HG03060 (cell line): ENCODE measurements around the gene APRT.

Source experiments
- ATAC-seq: cut with Tn5 transposase; IDR thresholded peaks from one replicate; pipeline ENCODE4 v1.9.1; 2021; ENCODE audit warnings: low read depth, moderate number of reproducible peaks; ENCODE audit not compliant: unreplicated experiment

Gene APRT

DNA sequence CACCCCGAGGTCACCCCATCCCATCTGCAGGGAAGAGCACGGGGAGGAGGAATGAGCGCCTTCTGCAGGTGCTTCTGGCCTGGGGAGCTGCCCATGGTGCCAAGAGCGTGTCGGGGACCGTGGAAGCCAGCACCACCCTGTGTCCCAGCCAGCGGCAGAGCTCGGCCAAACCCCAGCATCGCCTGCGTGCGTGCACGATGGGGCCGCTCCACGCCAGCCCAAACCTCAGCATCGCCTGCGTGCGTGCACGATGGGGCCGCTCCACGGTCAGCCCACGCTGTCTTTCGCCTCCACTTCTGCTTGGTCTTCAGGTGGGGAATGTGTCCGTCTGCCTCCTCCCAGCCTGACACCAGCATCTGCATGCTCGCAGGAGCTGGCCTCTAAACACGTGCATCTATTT, 31.1 kb upstream of the APRT start:
- ATAC-seq, result no peak

- no peak for ATAC-seq
Observed at GRCh38 chr16:88842308-88842756, 30.6 kb upstream of the APRT start.

- ATAC-seq, result no peak
Observed at GRCh38 chr16:88841521-88842307, 30.0 kb upstream of the APRT start.

DNA sequence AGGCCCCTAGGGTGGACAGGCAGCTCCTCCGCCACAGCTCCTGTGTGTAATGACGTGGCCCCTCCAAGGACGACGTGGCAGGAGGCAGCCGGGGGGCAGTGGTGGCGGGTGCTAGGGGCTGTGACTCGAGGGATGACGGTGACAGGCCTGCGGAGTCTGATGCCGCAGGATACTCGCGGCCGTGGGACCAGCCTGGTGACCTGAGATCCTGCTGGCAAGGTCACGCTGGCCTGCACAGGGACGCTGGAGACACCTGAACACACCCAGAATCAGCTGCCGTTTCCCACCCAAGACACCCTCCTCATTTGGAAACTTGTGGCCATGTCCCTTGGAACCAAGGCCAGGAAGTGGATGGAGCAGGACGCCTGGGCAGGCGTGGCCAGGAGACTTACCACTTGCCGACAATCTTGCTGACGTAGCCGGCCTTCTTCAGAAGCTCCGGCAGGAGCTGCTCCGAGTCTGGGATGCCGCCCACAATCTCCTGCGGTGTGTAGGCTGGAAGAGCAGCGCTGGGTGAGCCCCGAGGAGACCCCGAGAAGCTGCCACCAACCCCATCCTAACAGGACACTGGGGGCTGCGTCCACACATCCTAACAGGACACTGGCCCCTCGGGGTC, 29.0 kb upstream of the APRT start:
- ATAC-seq, result no peak

DNA sequence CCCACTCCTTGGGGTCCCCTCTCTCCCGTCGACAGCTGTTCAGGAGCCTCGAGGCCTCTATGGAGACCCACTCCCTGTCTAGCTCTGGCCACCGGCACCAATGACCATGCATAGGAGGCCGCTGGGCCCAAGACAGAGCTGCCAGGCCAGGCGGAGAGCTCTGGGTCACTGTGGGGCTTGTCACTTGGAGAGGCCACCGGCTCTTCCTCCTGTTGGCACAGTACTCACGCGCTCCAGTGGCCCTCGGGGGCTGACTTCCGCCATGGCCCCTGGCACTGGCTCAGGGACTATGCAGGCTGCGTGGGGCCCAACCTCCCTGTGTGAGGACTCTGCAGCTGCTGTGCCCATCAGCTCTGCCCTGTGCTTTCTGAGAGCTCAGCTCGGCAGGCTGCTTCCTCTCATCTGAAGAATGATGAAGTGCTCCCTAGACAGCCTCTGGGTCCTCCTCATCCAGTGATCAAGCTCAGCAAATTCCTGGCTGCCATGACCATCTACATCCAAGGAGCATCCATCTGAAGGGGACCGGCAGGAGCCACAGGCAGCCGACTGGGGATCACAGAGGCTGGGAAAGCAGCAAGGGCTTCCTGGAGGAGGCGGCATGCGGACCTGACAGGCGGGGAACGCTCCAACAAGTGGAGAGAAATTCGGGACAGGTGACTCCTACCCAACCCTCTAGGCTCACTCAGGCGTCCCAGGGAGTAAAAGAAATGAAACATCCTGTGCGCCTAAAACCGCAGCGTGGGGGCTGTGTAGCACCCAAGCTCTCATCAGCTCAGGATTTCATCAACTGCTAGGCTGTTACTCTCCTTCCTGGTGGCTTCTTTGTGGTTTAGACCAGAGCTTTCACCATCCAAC, 28.2 kb upstream of the APRT start:
- no peak for ATAC-seq

- ATAC-seq, result no peak
Observed at GRCh38 chr16:88839026-88839529, 27.4 kb upstream of the APRT start.

GRCh38 chr16:88838566-88838965, 26.8 kb upstream of the APRT start:
- ATAC-seq, result no peak

DNA sequence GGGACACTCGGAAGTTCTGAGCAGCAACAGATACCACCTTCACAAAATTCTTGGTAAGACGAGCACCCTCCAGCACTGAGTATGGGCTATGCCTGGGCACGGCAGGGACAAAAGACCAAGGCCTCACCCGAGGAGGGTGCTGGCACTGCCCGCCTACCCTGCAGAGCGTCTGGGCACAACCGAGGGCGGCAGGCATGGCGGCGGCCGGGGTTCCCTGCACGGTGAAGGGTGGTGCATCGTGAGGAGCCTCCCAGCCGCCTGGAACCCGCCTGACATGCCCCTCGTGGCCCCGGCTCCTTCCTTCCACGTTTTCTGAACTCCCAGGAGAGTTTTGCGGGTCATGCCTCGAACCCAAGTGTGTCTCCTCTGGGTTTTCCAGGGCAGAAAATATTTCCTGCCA, 26.1 kb upstream of the APRT start:
- no peak for ATAC-seq

- ATAC-seq, result no peak
Observed at GRCh38 chr16:88836791-88837190, 25.1 kb upstream of the APRT start.

- ATAC-seq, result no peak
Observed at GRCh38 chr16:88835818-88836217, 24.1 kb upstream of the APRT start.

DNA sequence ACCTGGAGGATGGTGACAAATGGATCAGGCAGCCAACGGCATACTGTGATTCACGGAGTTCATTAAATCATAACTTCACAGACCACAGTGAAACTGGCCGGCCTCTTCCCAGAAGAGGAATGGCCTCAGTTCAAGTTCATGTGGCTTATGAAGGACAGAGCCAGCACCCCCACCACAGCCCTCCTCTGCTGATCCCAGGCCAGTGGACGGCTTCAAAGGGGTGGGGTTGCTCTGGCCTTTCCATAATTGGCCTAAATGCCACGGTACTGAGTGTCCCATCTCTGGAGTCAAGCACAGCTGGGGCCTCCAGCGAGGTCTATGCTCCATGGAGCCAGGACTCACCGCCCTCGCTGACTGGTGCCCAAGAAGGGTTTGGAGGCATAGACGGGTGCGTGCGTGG, 23.7 kb upstream of the APRT start:
- ATAC-seq, result no peak

DNA sequence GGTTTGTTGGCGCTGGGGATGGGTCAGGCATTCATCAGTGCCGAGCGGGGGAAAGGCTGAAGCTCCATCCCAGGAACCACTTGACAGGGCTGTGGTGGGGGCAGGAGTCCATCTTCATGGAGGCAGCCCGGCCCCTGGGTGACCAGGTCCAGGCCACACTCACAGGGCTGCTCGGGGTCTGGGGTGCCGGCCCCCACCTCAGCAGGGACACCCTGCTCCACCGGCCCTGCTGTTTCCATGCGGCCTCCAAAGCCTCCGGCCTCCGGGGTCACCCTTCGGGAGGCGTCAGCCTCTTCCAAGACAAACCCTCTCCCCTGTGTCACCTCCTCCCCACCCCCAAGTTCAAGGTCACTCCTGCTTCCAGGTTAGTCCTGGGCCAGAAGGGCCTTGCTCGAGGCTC, 22.9 kb upstream of the APRT start:
- ATAC-seq, result no peak

DNA sequence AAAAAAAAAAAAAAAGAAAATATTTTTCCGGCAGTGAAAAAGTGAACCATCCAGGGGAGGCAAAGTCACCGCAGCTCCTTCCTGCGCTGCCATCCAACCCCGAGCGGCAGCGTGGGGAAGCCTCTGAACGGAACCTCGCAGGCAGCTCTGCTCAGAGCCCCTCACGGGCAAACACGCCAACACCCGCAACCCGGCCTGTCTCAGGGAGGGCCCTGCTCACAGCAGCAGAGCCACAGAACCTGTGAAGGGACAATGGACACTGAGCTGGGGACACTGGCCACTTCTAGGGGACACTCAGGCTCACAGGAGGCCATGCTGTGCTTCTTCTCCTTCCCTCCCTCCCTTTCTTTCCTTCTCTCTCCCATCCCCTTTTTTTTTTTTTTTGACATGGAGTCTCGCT, 21.4 kb upstream of the APRT start:
- ATAC-seq, result no peak

DNA sequence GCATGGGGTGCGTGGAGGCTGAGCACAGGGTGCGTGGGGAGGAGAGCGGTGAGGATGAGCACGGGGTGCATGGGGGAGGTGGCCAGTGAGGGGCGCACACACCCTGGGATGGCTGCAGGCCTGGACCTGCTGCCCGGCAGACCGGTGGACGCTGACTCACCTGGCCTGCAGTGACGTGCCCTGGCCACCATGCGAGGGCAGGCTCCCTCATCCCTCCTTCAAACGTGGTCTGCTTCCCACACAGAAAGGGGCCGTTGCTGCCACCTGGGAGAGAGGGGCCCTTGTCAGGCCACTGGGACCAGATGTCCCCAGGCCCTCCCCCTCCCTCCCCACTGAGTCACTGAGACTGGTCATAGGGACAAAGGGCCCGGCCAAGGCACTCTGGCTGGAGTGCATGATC, 20.1 kb upstream of the APRT start:
- no peak for ATAC-seq

DNA sequence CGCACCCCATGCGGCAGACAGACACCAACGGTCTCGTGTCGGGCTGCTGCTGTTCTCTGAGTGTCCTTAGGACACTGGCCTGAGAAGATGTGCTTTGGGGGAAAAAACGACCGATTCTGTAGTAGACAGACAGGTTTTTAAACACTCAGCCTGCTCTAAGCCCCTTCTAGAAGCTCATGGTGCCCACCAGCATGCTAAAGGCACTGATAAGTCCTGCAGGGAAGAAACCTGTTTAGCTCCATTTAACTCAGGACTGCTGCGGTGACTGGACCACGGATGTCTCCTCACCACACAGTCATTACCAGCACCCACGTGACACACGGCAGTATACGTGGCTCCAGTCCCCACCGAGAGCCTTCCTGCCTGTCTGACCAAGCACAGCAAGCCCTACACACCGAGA, 19.1 kb upstream of the APRT start:
- ATAC-seq, result no peak

GRCh38 chr16:88830258-88830657, 18.5 kb upstream of the APRT start:
- ATAC-seq, result no peak

DNA sequence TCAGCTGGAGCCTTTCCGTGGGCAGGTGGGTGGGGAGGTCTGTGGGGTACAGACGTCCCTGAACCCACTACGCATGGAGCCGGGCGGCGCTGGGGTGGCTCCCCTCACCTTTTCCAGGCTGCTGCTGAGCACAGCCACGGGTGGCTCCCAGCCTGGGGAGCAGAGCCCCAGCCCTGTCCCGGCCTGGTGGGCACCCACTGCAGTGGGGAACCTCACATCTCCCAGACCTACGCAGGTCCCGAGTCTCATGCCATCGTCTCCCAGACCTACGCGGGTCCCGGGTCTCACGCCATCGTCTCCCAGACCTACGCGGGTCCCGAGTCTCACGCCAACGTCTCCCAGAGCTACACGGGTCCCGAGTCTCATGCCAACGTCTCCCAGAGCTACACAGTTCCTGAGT, 17.0 kb upstream of the APRT start:
- ATAC-seq, result no peak

DNA sequence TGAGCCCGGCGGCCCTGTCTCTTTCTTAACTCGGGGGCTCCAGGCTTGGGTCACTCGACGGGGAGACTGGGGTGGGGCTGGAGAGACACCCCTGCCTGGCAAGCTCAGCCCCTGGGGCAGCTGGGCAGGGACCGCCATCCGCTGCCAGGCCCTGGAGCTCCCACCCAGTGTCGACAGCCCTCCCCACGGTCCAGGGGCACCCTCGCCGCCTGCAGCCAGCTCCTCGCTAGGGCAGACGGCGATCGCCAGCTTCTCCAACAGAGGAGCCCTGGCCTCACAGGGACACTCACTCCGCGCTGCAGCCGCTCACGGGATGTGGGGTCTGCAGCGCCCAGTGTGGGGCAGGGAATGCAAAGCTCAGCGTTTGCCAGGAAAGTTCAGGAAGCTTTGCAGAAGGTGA, 16.0 kb upstream of the APRT start:
- no peak for ATAC-seq

DNA sequence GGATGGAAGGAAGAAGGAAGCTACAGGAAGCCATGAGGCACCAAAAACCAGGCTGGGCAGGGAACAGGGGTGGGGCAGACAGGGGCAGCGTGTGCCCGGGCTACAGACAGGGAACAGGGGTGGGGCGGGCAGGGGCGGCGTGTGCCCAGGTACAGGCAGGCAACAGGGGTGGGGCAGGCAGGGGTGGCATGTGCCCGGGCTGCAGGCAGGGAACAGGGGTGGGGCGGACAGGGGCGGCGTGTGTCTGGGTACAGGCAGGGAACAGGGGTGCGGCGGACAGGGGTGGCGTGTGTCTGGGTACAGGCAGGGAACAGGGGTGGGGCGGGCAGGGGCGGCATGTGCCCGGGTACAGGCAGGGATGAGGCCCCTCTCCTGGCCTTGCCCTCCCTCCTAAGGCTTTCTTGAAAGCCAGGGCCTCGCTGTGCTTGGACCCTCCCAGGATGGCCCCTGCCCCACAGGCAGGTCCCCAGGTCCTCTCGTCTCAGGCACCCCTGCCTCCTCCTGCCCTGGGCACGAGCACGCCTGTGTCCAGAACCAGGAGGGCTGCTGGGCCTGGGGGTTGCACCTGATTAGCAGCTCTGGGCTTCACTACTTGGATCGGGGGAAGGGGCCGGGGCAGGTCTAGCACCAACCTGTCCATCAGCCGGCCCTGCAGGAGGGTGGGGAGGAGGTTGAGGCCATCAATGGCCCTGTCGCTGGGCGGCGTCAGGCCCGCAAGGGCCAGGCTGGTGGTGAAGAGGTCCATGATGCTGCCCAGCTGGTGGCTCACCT, 14.5 kb upstream of the APRT start:
- ATAC-seq, result no peak

GRCh38 chr16:88825146-88825545, 13.4 kb upstream of the APRT start:
- ATAC-seq, result no peak
